ENCODE measurements around the gene C9orf153. TPM values are rescaled to one million over a fixed set of nuclear protein-coding genes. Genes with fewer than 3 reads are reported as not detected.

C9orf153 gene
- 0.44 TPM in 1 of 2 replicates, not detected in the other for total RNA-seq (2016; rRNA removed; fragmentation: Illumina TruSeq; extraction: Trizol)
- 0.26 and 0.91 TPM in 2 replicates for total RNA-seq (2016; cell fraction: cytosol; rRNA removed; fragmentation: Illumina TruSeq; extraction: Trizol; ENCODE audit: low read depth)
- total RNA-seq (2016; cell fraction: insoluble cytoplasmic fraction; rRNA removed; fragmentation: Illumina TruSeq; extraction: Trizol), result 0.24 and 0.28 TPM in 2 replicates
- total RNA-seq (2016; cell fraction: membrane; rRNA removed; fragmentation: Illumina TruSeq; extraction: Trizol), result 0.22 and 2.2 TPM in 2 replicates
- total RNA-seq (2016; cell fraction: nucleus; rRNA removed; fragmentation: Illumina TruSeq; extraction: Trizol), result 0.28 and 0.53 TPM in 2 replicates
- 0.17 and 0.25 TPM in 2 replicates for polyA plus RNA-seq (2011; rRNA removed)
- polyA plus RNA-seq (2011; cell fraction: cytosol; rRNA removed), result 0.03 and 0.05 TPM in 2 replicates
- 0.34 and 0.38 TPM in 2 replicates for polyA plus RNA-seq (2011; cell fraction: nucleus; rRNA removed)
- 0.24 and 0.85 TPM in 2 replicates for polyA plus RNA-seq (2012)
- polyA plus RNA-seq (2016; cell fraction: cytosol; fragmentation: Illumina TruSeq; extraction: Trizol; ENCODE audit: low read depth), result 0.10 and 0.20 TPM in 2 replicates
- polyA plus RNA-seq (2016; cell fraction: insoluble cytoplasmic fraction; fragmentation: Illumina TruSeq; extraction: Trizol; ENCODE audit: low read depth), result 0.29 TPM in 1 of 2 replicates, not detected in the other
- 0.64 TPM in 1 of 2 replicates, not detected in the other for polyA plus RNA-seq (2016; cell fraction: membrane; fragmentation: Illumina TruSeq; extraction: Trizol; ENCODE audit: low read depth)
- polyA plus RNA-seq (2016; cell fraction: nucleus; fragmentation: Illumina TruSeq; extraction: Trizol; ENCODE audit: insufficient read depth, low read depth), result 0.27 and 1.5 TPM in 2 replicates
- 1.5 and 5.4 TPM in 2 replicates for polyA minus RNA-seq (2011; rRNA and poly(A)+ RNA removed; ENCODE audit: low replicate concordance)
- not detected in 2 replicates for polyA minus RNA-seq (2011; cell fraction: cytosol; rRNA and poly(A)+ RNA removed)
- 2.0 and 3.2 TPM in 2 replicates for polyA minus RNA-seq (2011; cell fraction: nucleus; rRNA and poly(A)+ RNA removed)
- percentile 44 among the genes with signal in this experiment for Bru-seq, nascent RNA
- percentile 56 among the genes with signal in this experiment for BruChase-seq, experiment 1, labeled RNA remaining after a 6-hour chase
- percentile 65 among the genes with signal in this experiment for BruChase-seq, experiment 2, labeled RNA remaining after a 2-hour chase
- long read RNA-seq, experiment 1, result 0 reads
- long read RNA-seq, experiment 2, result 0 reads

GRCh38 chr9:86259557-86259956, at the start of gene C9orf153:
C9orf153 (minus strand) TSS chr9:86259657; CDS start chr9:86229603, 30,054 bp downstream.
- whole genome bisulfite sequencing (ENCODE audit: low lambda C conversion rate), result 93% methylated on average over 8 of the region's 8 CpGs
- POLR2A ChIA-PET, result no interaction called here
- H3K4me2 ChIP-seq (ENCODE audit: low read depth, low read length), result no peak within 1 kb of the TSS
- TF ChIP-seq TFAP4 (IDR thresholded peaks at IDR 0.05; ENCODE audit: borderline replicate concordance, low read depth) (no peak), POLR2AphosphoS5 (IDR thresholded peaks at IDR 0.05; ENCODE audit: low read depth, low read length) (no peak), NCOA2 (CRISPR knock-in tag; IDR thresholded peaks at IDR 0.05) (no peak), ADNP (CRISPR knock-in tag; IDR thresholded peaks at IDR 0.05) (no peak), KLF12 (CRISPR knock-in tag; IDR thresholded peaks at IDR 0.05; ENCODE audit: borderline replicate concordance) (no peak), ZFP36L1 (CRISPR knock-in tag; IDR thresholded peaks at IDR 0.05) (no peak), ZNF335 (CRISPR knock-in tag; IDR thresholded peaks at IDR 0.05) (no peak), TAF1 (CRISPR knock-in tag; IDR thresholded peaks at IDR 0.05) (no peak), SPEN (CRISPR knock-in tag; IDR thresholded peaks at IDR 0.05; ENCODE audit: low read depth) (no peak), TFDP2 (CRISPR knock-in tag; IDR thresholded peaks at IDR 0.05) (no peak), ZBTB4 (CRISPR knock-in tag; IDR thresholded peaks at IDR 0.05; ENCODE audit: borderline replicate concordance) (no peak), ZNF3 (CRISPR knock-in tag; IDR thresholded peaks at IDR 0.05) (no peak)
- H3K4me1 ChIP-seq (ENCODE audit: insufficient read depth, low read length), result no peaks in the 10 kb centered on the region
- no peak within 1 kb of the TSS for H3K4me3 ChIP-seq (replicated peaks in 1 of 3; ENCODE audit: insufficient read depth in 1 of 3, low read depth in 2 of 3, low read length in 3 of 3)
- no peaks in the 10 kb centered on the region for H3K27me3 ChIP-seq (ENCODE audit: control insufficient read depth in 1 of 2, insufficient read depth in 2 of 2, low read length in 2 of 2)
- H2AFZ ChIP-seq (ENCODE audit: low read length), result no peak within 1 kb of the TSS
- CTCF ChIA-PET (ENCODE audit: low intra/inter-chr PET ratio, low total read pairs), result no interaction called here
- no peaks in the 10 kb centered on the region for H4K20me1 ChIP-seq (ENCODE audit: insufficient read depth, low read length)
- no TSS peak for BruUV-seq (replicated peaks)
- no peaks in the 10 kb centered on the region for H3K79me2 ChIP-seq (ENCODE audit: insufficient read depth, low read length)
- in situ Hi-C loops (cut with HindIII; ENCODE audit: extremely low pct_ligation_motif_present, low pct_unique_long_range_greater_than_20kb), result no loop called here
- no peak for DNase-seq (ENCODE audit: low spot score)
- peak; percentile 33 for ATAC-seq
- FAIRE-seq, result no peak
- no peaks in the 10 kb centered on the region for H3K9me3 ChIP-seq (ENCODE audit: low read length)
- no peak within 1 kb of the TSS for H3K27ac ChIP-seq (ENCODE audit: extremely low read length, insufficient read depth, low read length)
- H3K9ac ChIP-seq (ENCODE audit: insufficient read depth, low read depth, low read length), result no peak within 1 kb of the TSS
- peaks cover 10 to 16% of the 10 kb centered on the region in 2 experiments for H3K36me3 ChIP-seq (replicated peaks in 1 of 2; ENCODE audit: control insufficient read depth in 1 of 2, insufficient read depth in 2 of 2, low read length in 2 of 2)
- intact Hi-C loops (cut with micrococcal nuclease; ENCODE audit: unreplicated experiment), result no loop called here
